Measurements from ENCODE around the gene WFIKKN2.

Gene WFIKKN2

DNA sequence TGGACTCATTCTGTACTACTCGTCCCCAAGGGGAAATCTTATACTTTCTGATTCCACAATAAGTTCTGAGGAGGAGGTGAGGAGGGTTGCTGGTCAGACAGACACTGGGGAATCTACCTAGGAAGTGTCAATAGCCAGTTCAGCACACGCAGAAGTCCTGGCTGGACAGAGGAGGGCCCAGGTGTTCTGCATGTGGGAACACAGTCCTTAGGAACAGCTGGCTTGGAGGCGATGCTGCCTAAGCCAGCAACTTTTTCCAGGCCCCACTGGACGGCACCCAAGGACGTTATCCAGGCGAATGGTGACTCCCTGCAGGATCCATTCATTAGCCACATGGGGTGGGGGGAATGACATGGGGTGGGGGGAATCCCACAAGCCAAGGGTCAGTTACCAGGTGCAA is 29.9 kb upstream of the WFIKKN2 start:
- H3K27ac ChIP-seq, result no peak overlapping the region
- TF ChIP-seq, protein P1, sequence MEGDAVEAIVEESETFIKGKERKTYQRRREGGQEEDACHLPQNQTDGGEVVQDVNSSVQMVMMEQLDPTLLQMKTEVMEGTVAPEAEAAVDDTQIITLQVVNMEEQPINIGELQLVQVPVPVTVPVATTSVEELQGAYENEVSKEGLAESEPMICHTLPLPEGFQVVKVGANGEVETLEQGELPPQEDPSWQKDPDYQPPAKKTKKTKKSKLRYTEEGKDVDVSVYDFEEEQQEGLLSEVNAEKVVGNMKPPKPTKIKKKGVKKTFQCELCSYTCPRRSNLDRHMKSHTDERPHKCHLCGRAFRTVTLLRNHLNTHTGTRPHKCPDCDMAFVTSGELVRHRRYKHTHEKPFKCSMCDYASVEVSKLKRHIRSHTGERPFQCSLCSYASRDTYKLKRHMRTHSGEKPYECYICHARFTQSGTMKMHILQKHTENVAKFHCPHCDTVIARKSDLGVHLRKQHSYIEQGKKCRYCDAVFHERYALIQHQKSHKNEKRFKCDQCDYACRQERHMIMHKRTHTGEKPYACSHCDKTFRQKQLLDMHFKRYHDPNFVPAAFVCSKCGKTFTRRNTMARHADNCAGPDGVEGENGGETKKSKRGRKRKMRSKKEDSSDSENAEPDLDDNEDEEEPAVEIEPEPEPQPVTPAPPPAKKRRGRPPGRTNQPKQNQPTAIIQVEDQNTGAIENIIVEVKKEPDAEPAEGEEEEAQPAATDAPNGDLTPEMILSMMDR (IDR thresholded peaks at IDR 0.05), result no peak
- no peak for TF ChIP-seq ZFX (IDR thresholded peaks at IDR 0.05; ENCODE audit: borderline replicate concordance)

DNA sequence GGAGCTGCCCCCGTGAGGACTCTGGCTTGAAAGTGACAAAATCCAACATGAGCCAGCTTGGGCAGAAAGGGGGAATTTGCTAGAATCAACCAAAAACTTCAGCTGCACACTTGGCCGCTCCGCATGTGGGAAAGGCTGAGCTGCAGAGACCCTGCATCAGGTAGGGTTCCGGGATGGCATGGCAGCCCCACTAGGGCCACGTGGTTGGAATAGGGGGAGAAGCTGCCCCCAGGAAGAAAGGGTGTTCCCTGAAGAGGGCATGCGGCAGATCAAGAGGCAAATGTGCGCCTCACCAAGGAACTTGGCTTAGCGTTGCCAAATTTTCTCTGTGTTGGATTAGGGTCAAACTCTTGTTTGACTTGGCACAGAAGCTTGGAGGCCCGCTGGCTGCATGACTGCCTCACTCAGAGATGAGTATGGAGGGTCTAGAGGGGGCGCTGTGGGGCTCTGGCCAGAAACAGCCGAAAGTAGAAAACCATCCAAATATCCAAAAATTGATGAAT is 29.2 kb upstream of the WFIKKN2 start:
- TF ChIP-seq ZFX (IDR thresholded peaks at IDR 0.05; ENCODE audit: borderline replicate concordance), result no peak
- TF ChIP-seq, protein P1 (IDR thresholded peaks at IDR 0.05), result peak; percentile 30; the same call in 1 of the 2 replicates
- H3K27ac ChIP-seq, result no peak overlapping the region

DNA sequence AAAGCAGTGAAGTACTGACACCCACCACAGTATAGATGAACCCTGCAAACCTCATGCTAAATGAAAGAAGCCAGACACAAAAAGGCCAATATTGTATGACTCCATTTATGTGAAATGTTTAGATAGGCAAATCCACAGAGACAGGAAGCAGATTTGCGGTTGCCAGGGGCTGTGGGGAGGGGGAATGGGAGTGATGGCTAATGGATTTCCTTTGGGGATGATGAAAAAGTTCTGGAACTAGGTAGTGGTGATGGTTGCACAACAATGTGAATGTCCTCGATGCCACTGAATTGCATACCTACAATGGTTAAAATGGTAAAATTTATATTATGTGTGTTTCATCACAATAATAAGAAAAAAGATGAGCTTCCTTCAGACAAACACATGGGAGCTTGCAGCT is 28.4 kb upstream of the WFIKKN2 start:
- TF ChIP-seq, protein P1 (IDR thresholded peaks at IDR 0.05), result no peak
- TF ChIP-seq ZFX (IDR thresholded peaks at IDR 0.05; ENCODE audit: borderline replicate concordance), result no peak

DNA sequence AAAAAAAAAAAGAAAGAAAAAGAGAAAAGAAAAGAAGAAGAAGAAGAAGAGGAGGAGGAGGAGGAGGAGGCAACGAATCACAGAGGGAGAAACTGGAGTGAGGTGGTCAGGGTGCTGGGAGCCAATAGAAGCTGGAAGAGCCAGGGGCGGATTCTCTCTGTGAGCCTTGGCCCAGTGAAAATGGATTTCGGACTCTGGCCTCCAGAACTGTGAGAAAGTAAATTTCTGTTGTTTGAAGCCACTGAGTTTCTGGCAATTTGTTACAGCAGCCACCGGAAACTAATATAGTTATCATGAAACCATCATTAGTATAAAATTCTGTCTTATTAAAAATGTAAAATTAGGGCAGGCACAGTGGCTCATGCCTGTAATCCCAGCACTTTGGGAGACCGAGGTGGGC is 27.7 kb upstream of the WFIKKN2 start:
- H3K27ac ChIP-seq, result no peak overlapping the region
- TF ChIP-seq, protein P1 (IDR thresholded peaks at IDR 0.05), result no peak
- no peak for TF ChIP-seq ZFX (IDR thresholded peaks at IDR 0.05; ENCODE audit: borderline replicate concordance)

More for the DNA sequence above, 28.4 kb upstream of the WFIKKN2 start:
- no peak overlapping the region for H3K27ac ChIP-seq

DNA sequence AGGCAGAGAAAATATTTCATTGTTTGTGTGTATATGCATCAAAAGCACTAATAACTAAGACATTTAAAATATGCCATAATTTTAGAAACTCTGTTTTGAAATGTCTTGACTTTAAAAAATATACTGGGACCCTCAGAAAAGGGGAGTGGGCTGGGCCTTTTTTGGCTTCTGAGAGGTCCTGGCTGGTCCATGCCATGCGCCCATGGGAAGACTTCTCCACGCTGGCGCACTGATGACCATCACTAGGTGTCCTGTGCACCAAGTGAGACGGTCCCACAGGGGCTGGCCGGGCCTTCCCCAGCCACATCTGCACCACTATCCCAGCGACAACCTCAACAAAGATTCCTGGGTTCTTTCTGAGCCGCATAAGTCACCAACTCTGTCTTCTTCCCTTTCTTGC is 27.0 kb upstream of the WFIKKN2 start:
- H3K27ac ChIP-seq, result no peak overlapping the region
- TF ChIP-seq, protein P1 (IDR thresholded peaks at IDR 0.05), result no peak
- TF ChIP-seq ZFX (IDR thresholded peaks at IDR 0.05; ENCODE audit: borderline replicate concordance), result no peak

DNA sequence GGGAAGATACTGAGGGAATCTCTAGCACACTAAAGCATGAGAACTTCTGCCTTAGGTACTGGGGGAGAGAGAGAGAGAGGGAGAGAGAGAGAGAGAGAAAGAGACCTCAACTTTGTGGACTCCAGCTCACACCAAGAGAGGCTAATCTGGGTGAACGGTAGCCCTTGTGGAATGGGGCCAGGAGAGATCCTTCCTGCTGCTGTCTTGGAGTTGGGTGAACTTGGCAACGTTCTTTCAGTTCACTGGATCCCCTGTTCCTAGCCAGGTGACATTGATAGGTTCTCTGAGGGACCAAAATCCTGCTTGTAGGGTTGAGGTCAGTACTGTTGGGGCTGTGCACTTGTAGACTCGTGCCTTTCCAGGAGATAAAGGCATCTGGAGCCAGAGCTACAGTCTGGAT is 26.5 kb upstream of the WFIKKN2 start:
- TF ChIP-seq ZFX (IDR thresholded peaks at IDR 0.05; ENCODE audit: borderline replicate concordance), result no peak
- TF ChIP-seq, protein P1 (IDR thresholded peaks at IDR 0.05), result no peak
- H3K27ac ChIP-seq, result no peak overlapping the region

DNA sequence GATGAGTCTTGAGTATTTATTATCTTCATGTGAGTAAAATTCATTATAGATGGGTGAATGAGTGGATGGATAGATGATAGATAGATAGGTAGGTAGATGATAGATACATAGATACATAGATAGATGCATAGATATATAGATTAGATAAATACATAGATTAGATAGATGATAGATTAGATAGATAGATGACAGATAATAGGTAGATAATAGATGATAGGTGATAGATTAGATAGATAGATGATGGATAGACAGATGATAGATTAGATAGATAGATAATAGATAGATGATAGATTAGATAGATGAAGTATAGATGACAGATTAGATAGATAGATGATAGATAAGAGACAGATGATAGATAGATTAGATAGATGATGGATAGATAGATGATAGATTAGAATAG is 21.8 kb upstream of the WFIKKN2 start:
- no peak overlapping the region for H3K27ac ChIP-seq
- no peak for TF ChIP-seq ZFX (IDR thresholded peaks at IDR 0.05; ENCODE audit: borderline replicate concordance)
- TF ChIP-seq, protein P1 (IDR thresholded peaks at IDR 0.05), result no peak
